KOPT-K1 (cell line): ENCODE measurements around the gene BAG1.

ENCODE experiments used
- H3K27ac ChIP-seq: fragments of 200-600 bp; sonication (generic); 2 replicates; pipeline ENCODE4 v1.5.1; 2016; ENCODE audit warnings: antibody characterized with exemption, mild to moderate bottlenecking, low read depth, low read length; ENCODE audit not compliant: poor library complexity, severe bottlenecking
- H3K36me3 ChIP-seq: fragments of 200-600 bp; sonication (generic); 2 replicates; pipeline ENCODE4 v1.5.1; 2017; ENCODE audit warnings: antibody characterized with exemption, mild to moderate bottlenecking, low read length, moderate library complexity; ENCODE audit not compliant: insufficient read depth
- H3K9me3 ChIP-seq: fragments of 200-600 bp; sonication (generic); 2 replicates; pipeline ENCODE4 v1.5.1; 2017; ENCODE audit warnings: antibody characterized with exemption, low read length, mild to moderate bottlenecking; ENCODE audit not compliant: insufficient read depth, poor library complexity, severe bottlenecking

BAG1 gene

GRCh38 chr9:33263131-33264002 is 1.1 kb downstream of the BAG1 start:
- Histone ChIP-seq H3K9me3 (no peaks in the 10 kb centered on the region), H3K36me3 (peaks cover 61% of the 10 kb centered on the region), H3K27ac (peak overlapping the region; percentile 82)

GRCh38 chr9:33260372-33260771 is 4.1 kb downstream of the BAG1 start:
- no peak overlapping the region for H3K27ac ChIP-seq

GRCh38 chr9:33257276-33257675 is 7.2 kb downstream of the BAG1 start:
- Histone ChIP-seq H3K9me3 (no peaks in the 10 kb centered on the region), H3K36me3 (peaks cover 99% of the 10 kb centered on the region), H3K27ac (no peak overlapping the region)

More at GRCh38 chr9:33260372-33260771, 4.1 kb downstream of the BAG1 start:
- peaks cover 69% of the 10 kb centered on the region for H3K36me3 ChIP-seq
- no peaks in the 10 kb centered on the region for H3K9me3 ChIP-seq

- H3K27ac ChIP-seq, result no peak overlapping the region
- H3K9me3 ChIP-seq, result no peaks in the 10 kb centered on the region
- peaks cover 94% of the 10 kb centered on the region for H3K36me3 ChIP-seq
Measured at GRCh38 chr9:33256236-33256635, 8.3 kb downstream of the BAG1 start.

GRCh38 chr9:33255471-33255870 is 9.0 kb downstream of the BAG1 start:
- peaks cover 94% of the 10 kb centered on the region for H3K36me3 ChIP-seq
- no peak overlapping the region for H3K27ac ChIP-seq
- no peaks in the 10 kb centered on the region for H3K9me3 ChIP-seq

GRCh38 chr9:33255014-33255413 is 9.5 kb downstream of the BAG1 start:
- H3K36me3 ChIP-seq, result peaks cover 94% of the 10 kb centered on the region
- no peak overlapping the region for H3K27ac ChIP-seq

GRCh38 chr9:33254211-33254610 is 10.3 kb downstream of the BAG1 start:
- Histone ChIP-seq H3K9me3 (no peaks in the 10 kb centered on the region), H3K36me3 (peaks cover 91% of the 10 kb centered on the region), H3K27ac (no peak overlapping the region)

More at GRCh38 chr9:33255014-33255413, 9.5 kb downstream of the BAG1 start:
- no peaks in the 10 kb centered on the region for H3K9me3 ChIP-seq

GRCh38 chr9:33250458-33250995 is 14.0 kb downstream of the BAG1 start:
- H3K36me3 ChIP-seq, result peaks cover 61% of the 10 kb centered on the region
- no peak overlapping the region for H3K27ac ChIP-seq
- no peaks in the 10 kb centered on the region for H3K9me3 ChIP-seq

GRCh38 chr9:33249983-33250382 is 14.5 kb downstream of the BAG1 start:
- peaks cover 55% of the 10 kb centered on the region for H3K36me3 ChIP-seq
- H3K9me3 ChIP-seq, result no peaks in the 10 kb centered on the region
- no peak overlapping the region for H3K27ac ChIP-seq

- Histone ChIP-seq H3K9me3 (no peaks in the 10 kb centered on the region), H3K36me3 (peaks cover 47% of the 10 kb centered on the region), H3K27ac (no peak overlapping the region)
Measured at GRCh38 chr9:33249087-33249658, 15.3 kb downstream of the BAG1 start.

- peaks cover 42% of the 10 kb centered on the region for H3K36me3 ChIP-seq
- no peaks in the 10 kb centered on the region for H3K9me3 ChIP-seq
- H3K27ac ChIP-seq, result no peak overlapping the region
Measured at GRCh38 chr9:33248606-33249005, 15.9 kb downstream of the BAG1 start.

- H3K9me3 ChIP-seq, result no peaks in the 10 kb centered on the region
- peaks cover 25% of the 10 kb centered on the region for H3K36me3 ChIP-seq
- no peak overlapping the region for H3K27ac ChIP-seq
Measured at GRCh38 chr9:33246269-33246860, 18.1 kb downstream of the BAG1 start.

GRCh38 chr9:33245341-33245740 is 19.2 kb downstream of the BAG1 start:
- no peak overlapping the region for H3K27ac ChIP-seq
- peaks cover 14% of the 10 kb centered on the region; the same call in 1 of the 2 replicates for H3K36me3 ChIP-seq
- no peaks in the 10 kb centered on the region for H3K9me3 ChIP-seq

GRCh38 chr9:33244137-33244784 is 20.2 kb downstream of the BAG1 start:
- Histone ChIP-seq H3K27ac (no peak overlapping the region), H3K9me3 (no peaks in the 10 kb centered on the region), H3K36me3 (peaks cover 6% of the 10 kb centered on the region; the same call in 1 of the 2 replicates)
